ENCODE measurements around the gene AASS.

DNA sequence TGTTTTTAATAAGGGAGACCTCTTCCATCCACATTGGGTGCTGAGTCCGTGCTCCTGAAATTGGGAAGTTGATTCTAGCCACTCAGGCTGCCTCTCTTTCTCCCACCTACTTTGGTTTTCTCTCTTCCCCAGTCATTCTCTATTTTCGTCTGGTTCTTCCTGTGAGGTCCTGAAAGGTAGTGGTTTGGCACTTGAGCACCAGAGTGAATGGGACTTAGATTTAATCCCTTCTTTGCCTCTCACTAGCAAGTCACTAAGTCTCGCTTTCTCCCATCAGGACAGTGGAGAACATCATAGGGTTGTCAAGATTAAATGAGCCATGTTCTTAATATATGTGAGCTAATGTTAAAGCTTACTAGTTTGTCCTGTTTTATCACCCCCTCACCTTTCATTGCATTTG lies 4.0 kb upstream of the AASS start:
- TF ChIP-seq, protein P1, sequence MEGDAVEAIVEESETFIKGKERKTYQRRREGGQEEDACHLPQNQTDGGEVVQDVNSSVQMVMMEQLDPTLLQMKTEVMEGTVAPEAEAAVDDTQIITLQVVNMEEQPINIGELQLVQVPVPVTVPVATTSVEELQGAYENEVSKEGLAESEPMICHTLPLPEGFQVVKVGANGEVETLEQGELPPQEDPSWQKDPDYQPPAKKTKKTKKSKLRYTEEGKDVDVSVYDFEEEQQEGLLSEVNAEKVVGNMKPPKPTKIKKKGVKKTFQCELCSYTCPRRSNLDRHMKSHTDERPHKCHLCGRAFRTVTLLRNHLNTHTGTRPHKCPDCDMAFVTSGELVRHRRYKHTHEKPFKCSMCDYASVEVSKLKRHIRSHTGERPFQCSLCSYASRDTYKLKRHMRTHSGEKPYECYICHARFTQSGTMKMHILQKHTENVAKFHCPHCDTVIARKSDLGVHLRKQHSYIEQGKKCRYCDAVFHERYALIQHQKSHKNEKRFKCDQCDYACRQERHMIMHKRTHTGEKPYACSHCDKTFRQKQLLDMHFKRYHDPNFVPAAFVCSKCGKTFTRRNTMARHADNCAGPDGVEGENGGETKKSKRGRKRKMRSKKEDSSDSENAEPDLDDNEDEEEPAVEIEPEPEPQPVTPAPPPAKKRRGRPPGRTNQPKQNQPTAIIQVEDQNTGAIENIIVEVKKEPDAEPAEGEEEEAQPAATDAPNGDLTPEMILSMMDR (IDR thresholded peaks at IDR 0.05; ENCODE audit: extremely low read depth in 1 of 2, insufficient read depth in 1 of 2, low read depth in 1 of 2, low read length in 2 of 2) = no peak
- TF ChIP-seq MAX (IDR thresholded peaks at IDR 0.05; ENCODE audit: insufficient read depth, insufficient read length) (no peak), POLR2A (IDR thresholded peaks at IDR 0.05; ENCODE audit: low read depth, low read length) (no peak), POLR2AphosphoS5 (IDR thresholded peaks at IDR 0.05; ENCODE audit: insufficient read depth, low read depth, low read length) (no peak), EZH2 (IDR thresholded peaks at IDR 0.05; ENCODE audit: borderline replicate concordance, low read depth, low read length, severe bottlenecking) (no peak), MYC (IDR thresholded peaks at IDR 0.05; ENCODE audit: low read depth, low read length) (no peak), JUN (IDR thresholded peaks at IDR 0.05; ENCODE audit: borderline replicate concordance, insufficient read depth, insufficient read length, low read depth) (no peak)

All from endothelial cell of umbilical vein (primary cell).